NCI-H1417 treated with DMSO at 0.1 percent for 48 hours (cell line): Measurements from ENCODE around the gene TMEM219.

Experiments
- DNase-seq: peaks from one replicate; lab custom pipeline; 2025; lab: John Stamatoyannopoulos, UW

Gene TMEM219

GRCh38 chr16:29982560-29983419, 20.9 kb downstream of the TMEM219 start:
- no peak for DNase-seq

- no peak for DNase-seq
Observed at GRCh38 chr16:29983420-29984136, 21.7 kb downstream of the TMEM219 start.

- no peak for DNase-seq
Observed at GRCh38 chr16:29984137-29984763, 22.4 kb downstream of the TMEM219 start.

GRCh38 chr16:29984764-29985147, 22.9 kb downstream of the TMEM219 start:
- no peak for DNase-seq

GRCh38 chr16:29985271-29985811, 23.5 kb downstream of the TMEM219 start:
- DNase-seq = no peak

GRCh38 chr16:29986231-29986630, 24.4 kb downstream of the TMEM219 start:
- DNase-seq = no peak

- no peak for DNase-seq
Observed at GRCh38 chr16:29986931-29987330, 25.1 kb downstream of the TMEM219 start.

GRCh38 chr16:29987371-29988085, 25.6 kb downstream of the TMEM219 start:
- DNase-seq = no peak

GRCh38 chr16:29988346-29989075, 26.6 kb downstream of the TMEM219 start:
- DNase-seq = no peak

- DNase-seq = no peak
Observed at GRCh38 chr16:29989111-29989858, 27.4 kb downstream of the TMEM219 start.

GRCh38 chr16:29990034-29990433, 28.2 kb downstream of the TMEM219 start:
- no peak for DNase-seq

- DNase-seq = no peak
Observed at GRCh38 chr16:29990883-29991570, 29.1 kb downstream of the TMEM219 start.

GRCh38 chr16:29991571-29991904, 29.7 kb downstream of the TMEM219 start:
- DNase-seq = no peak

- no peak for DNase-seq
Observed at GRCh38 chr16:29992344-29992967, 30.6 kb downstream of the TMEM219 start.

GRCh38 chr16:29993191-29993902, 31.5 kb downstream of the TMEM219 start:
- DNase-seq = no peak

GRCh38 chr16:29993903-29994599, 32.2 kb downstream of the TMEM219 start:
- no peak for DNase-seq

GRCh38 chr16:29994600-29995323, 32.9 kb downstream of the TMEM219 start:
- no peak for DNase-seq
